Sigmoid colon (tissue), 4 donors: ENCODE results near the gene EIF4G3.

Source experiments
- CTCF ChIP-seq, 4 experiments: fragments of 450-650 bp in 3 of 4; fragments of 200-600 bp in 1 of 4; IDR thresholded peaks; one replicate each; pipeline ENCODE4 v1.5.1; 2016 to 2019; ENCODE audit warnings: antibody characterized with exemption in 4 of 4, mild to moderate bottlenecking in 3 of 4, moderate library complexity in 2 of 4
- POLR2A ChIP-seq, 2 donors: fragments of 450-650 bp; IDR thresholded peaks; one replicate each; pipeline ENCODE4 v1.6.1; 2016; ENCODE audit warnings: antibody characterized with exemption in 2 of 2, mild to moderate bottlenecking in 2 of 2, moderate library complexity in 2 of 2
- POLR2AphosphoS5 ChIP-seq, 4 donors: sonication (generic); formaldehyde crosslinking; IDR thresholded peaks; one replicate each; pipeline ENCODE4 v1.6.1; 2017; ENCODE audit warnings: antibody characterized with exemption in 4 of 4

GRCh38 chr1:20887246-20887645 lies 289.5 kb downstream of the EIF4G3 start:
- TF ChIP-seq CTCF (IDR thresholded peaks at IDR 0.05) (no peak), POLR2AphosphoS5 (IDR thresholded peaks at IDR 0.05) (no peak), POLR2A (IDR thresholded peaks at IDR 0.05) (no peak)
